ENCODE results near the gene GRAP.

DNA sequence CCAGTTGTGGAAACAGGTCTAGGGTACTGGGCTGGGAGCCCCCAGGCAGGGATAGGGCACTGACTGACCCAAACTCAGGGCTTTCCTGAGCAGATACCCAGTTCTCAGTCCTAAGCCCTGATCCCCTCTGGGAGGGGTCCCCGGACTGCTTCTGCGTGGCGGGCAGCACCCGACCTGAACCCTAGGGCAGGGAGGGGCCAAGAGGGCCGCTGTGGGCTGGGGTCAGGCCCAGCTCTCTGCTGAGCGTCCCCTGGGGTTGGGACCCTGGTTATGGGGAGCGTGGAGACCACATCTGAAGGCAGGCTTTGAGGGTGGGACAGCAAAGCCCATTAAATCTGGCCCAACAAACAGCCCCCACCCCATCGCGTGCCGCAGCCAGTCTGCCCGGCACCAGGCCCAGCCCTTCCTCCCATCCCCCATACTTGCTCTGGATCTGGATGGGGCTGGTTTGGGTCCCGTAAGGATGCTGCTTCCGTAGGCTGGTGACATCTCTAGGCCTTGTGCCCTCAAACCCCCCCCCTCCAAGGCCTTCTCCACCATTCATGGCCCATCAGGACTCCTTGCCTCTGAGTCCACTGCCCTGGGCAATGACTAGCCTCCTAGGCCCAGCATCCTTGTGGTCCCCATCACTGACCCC, 41.5 kb downstream of the GRAP start:
- TF ChIP-seq, protein P1, sequence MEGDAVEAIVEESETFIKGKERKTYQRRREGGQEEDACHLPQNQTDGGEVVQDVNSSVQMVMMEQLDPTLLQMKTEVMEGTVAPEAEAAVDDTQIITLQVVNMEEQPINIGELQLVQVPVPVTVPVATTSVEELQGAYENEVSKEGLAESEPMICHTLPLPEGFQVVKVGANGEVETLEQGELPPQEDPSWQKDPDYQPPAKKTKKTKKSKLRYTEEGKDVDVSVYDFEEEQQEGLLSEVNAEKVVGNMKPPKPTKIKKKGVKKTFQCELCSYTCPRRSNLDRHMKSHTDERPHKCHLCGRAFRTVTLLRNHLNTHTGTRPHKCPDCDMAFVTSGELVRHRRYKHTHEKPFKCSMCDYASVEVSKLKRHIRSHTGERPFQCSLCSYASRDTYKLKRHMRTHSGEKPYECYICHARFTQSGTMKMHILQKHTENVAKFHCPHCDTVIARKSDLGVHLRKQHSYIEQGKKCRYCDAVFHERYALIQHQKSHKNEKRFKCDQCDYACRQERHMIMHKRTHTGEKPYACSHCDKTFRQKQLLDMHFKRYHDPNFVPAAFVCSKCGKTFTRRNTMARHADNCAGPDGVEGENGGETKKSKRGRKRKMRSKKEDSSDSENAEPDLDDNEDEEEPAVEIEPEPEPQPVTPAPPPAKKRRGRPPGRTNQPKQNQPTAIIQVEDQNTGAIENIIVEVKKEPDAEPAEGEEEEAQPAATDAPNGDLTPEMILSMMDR (conservative IDR thresholded peaks at IDR 0.05; ENCODE audit: low read depth, low read length) = no peak
- no peak for TF ChIP-seq EZH2 (IDR thresholded peaks at IDR 0.05; ENCODE audit: low read length, unreplicated experiment)
- TF ChIP-seq EZH2phosphoT487 (IDR thresholded peaks at IDR 0.05; ENCODE audit: borderline replicate concordance, low read length) = no peak
